Forelimb muscle (tissue), 1 donor: Measurements from ENCODE around the gene RPS17. TPM values are rescaled to one million over a fixed set of nuclear protein-coding genes. Genes with fewer than 3 reads are reported as not detected.
A peak's percentile ranks its signal among the peaks of the same experiment; 100 is the strongest.

Source experiments
- DNase-seq: peaks from one replicate; pipeline ENCODE4 v3.0.0-alpha.2; 2013; ENCODE audit warnings: low read depth
- polyA plus RNA-seq: library from polyadenylated mRNA; unstranded; fragments of 120-200 nt; gene quantifications from one replicate; pipeline ENCODE4 v1.2.1, GENCODE V29; 2013; ENCODE audit not compliant: insufficient read length

The RPS17 gene
- polyA plus RNA-seq: 3,051 TPM

DNA sequence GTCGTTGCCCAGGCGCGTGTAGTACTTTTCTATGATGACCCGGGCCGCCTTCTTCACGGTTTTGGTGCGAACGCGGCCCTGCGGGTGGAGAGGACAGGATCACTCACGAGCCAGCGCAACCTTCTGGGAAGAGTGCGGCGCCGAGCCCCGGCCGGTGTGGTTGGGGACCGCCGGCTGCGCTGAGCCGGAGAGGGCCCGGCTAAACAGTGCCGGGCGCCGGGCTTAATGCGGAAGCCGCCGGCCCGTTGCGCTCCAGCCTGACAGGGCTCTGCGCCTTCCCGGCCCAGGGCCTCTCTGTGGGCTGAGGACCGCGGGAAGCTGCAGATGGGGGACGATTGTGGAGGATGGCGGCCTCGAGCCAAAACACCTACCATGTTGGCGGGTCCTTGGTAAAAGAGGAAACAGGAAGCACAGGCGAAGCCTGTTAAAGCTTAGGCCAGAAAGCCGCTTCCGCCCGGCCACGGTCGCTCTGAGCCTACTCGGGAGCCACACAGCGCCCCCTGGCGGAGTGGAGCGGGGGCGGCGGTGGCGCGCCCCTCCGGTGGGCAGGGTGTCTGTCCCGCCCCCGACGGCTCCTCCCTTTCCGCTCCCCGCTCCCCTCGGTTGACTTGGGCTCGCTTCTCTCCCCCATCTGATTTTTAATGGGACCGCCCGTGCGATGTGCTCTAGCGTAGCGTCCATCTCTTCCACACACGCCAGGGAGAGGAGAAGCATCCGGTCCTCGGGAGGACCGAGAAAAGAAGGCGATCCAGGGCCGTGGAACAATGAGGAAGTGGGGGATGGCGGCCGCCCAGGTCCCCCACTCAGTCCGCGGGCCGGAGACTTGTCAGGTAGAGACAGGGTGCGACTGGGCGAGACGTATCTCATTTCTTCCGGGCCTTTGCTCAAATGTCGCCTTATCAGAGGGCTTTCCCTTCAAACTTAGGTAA lies at the start of gene RPS17:
Gene RPS17 (minus strand): TSS at position 403 of the 929 bp plus-strand sequence. CDS start 29 bp downstream, at position 374.
- DNase-seq: peak; percentile 87

DNA sequence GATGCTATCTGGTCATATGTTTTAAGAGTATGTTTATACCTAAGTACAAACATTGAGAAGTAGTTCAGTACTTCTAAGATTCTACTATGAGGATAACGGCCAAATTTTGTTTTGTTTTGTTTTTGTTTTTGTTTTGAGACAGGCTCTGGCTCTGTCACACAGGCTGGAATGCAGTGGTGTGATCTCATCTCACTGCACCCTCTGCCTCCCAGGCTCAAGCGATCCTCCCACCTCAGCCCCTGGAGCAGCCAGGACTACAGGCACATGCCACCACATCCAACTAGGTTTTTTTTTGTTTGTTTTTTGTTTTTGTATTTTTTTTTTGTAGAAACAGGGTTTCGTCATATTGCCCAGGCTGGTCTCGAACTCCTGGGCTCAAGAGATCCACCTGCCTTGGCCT lies 47.5 kb upstream of the RPS17 start:
- no peak for DNase-seq

DNA sequence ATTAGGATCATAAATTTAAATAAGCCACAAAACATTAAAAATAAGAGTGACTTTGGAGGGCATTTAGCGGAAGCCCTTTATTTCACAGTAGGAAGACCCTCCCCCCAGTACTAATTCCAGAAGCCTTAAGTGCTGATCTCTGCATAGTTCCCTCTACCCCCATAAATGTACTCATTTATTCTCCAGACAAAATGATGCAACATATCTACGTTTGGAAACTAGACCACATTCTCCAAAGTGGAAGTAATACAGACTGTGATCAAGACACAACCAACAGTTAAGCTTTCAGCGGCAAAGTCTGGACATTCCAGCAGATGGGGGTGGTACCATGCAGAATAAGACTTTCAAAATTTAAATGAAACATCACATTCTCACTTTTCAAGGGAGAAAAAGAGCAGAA lies 44.8 kb upstream of the RPS17 start:
- no peak for DNase-seq

DNA sequence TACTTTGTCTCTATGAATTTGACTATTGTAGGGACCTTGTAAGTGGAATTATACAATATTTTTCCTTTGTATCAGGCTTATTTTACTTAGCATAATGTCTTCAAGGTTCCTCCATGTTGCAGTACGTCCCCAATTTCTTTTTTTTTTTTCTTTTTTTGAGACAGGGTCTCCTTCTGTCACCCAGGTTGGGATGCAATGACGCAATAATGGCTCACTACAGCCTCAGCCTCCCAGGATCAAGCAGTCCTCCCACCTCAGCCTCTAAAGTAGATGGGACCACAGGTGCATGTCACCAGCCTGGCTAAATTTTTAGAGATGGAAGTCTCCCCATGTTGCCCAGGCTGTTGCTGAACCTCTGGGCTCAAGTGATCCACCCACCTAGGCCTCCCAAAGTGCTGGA lies 40.5 kb upstream of the RPS17 start:
- no peak for DNase-seq

DNA sequence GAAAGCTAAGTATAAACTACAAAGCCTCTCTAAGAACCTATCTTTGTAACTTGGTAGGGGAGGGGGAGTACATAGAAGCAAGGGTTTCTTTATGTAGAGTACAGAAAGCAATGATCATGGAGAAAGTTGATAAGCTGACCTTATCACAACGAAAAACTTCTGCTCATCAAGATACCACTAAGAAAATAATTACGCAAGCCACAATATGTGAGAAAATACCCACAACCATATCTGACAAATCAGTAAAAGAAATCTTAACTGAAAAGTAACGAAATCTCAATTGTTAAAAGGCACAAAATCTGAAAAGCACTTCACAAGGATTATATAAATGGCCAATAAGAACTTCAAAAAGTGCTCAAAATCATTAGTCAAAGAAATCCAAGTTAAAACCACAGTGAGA lies 35.1 kb upstream of the RPS17 start:
- no peak for DNase-seq

DNA sequence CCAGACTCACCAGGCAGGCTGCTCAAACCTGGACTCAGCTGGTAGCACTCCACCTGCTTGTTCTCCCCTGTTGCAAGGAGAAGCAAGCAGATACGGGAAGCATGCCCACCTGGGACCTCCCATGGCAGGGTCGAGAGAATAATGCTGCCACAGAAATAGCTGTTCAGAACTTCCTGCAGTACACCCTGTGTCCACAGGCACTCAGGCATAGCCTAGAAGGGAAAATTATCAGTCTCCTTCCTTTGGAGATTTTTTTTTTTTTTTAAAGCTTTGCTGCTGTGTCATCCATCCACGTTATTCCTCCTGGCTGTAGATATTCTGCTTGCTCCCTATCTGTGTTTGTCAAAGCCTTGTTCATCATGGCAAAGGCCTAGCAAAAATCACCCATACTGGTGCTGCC lies 32.7 kb upstream of the RPS17 start:
- DNase-seq: no peak

DNA sequence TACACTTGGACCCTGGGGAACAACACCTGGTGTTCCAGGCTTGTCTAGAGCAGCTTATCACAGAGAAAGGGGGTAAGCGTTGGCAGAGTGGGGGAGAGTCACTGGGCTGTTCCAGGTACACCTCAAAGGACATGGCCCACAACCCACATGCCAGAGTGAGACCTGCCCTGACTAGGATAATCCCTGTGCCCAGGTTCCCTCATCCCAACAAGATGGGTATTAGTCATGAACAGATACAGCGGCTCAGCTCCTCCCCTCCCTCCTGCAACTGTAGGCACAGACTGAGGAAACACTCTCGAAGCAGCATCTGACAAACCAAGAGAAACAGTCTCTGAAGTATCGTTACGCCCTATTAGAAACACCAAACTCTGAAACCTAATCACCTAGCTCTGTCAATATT lies 32.1 kb upstream of the RPS17 start:
- DNase-seq: no peak

DNA sequence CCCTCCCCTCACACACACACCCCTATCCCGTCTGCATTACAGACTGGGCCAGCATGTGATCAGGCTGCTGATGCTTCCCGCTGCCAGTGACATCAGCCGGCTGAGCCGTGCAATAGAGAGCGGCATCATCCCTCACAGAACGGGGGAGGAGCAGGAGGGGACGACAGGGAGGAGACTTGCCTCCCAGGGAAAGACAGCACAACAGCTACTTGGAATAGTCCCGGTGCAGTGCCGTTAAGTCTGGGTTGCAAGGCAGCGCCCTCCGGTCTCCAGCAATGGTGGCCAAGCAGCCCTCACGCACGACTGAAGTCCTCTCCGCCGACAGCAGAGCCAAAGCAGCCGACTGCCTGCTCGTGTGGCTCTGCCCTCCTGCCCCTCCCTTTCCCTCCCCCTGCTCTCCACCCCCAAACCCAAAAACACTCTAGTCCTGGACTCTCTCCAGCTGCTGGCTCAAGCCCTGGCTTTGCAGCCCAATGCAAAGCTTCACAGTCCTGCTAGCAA lies 31.5 kb upstream of the RPS17 start:
- DNase-seq: peak; percentile 41

DNA sequence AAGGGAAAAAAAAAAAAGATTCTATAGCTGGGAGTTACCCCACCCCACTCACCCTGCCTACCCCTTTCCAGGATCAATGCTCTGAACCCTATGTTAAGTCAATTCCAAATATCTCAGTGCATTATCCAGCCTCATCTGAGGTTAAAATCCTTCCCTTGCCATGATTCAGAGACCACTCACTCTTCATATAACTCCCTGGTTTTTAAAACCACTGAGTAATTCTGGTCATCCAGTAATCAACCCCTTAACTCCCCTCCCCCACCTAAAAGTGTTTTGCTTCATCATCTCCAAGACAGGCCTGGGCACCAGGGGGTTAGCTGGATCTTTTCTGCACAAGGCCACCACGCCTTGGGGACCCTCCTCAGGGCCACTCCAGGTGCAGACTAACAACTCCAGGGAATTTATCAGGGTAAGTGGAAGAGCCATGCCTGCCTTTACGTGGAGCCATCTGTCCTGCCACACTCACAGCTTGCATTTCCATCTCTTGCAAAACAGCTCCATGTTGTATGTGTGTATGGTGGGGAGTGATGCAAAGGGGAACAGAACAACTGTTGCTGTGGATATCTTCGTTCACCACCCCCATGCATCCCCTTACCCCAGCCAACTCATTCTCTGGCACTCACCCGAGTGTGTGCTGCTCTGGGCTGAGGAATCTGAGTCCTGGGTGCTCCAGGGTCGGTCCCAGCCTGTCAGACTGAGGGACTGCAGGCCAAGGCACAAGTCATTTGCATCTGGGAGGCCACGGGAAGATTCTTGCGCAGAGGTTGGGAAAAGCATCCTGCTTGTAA lies 30.7 kb upstream of the RPS17 start:
- no peak for DNase-seq

DNA sequence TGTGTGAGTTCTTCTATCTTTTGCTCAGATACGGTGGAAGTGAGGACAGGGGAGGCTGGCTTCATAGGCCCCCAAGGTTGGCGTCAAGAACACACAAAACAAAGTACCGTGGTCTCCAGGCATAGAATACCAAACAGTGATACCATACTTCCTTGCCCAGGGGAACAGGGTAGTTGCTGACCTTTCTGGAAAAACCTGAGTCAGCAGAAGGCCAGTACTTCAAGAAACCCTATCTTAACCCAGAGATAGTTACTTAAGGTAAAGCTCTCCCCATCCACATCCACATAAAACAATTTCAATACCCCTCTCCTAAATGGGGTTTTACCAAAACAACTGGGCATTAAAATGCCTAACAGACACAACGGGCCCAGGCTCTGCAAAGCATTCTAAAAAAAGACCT lies 29.6 kb upstream of the RPS17 start:
- DNase-seq: no peak

DNA sequence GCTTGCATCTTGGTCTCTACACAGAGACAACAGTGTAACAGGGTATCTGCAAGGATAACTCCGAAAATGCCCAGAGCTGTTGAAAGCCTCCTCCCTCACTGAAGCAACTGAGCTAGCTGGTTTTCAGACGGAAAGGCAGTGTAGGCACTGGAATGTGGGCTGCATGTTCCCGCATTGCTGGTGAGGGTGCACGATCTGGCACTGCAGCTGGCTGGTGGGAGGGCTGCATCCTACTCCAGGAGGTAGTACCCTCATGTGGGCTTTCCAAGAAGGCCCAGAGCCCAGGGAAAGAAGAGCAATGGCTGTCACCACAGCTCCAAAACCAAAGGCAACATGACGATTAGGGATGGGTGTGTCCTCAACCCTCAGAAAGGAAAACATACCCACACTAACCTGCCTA lies 28.7 kb upstream of the RPS17 start:
- DNase-seq: no peak

DNA sequence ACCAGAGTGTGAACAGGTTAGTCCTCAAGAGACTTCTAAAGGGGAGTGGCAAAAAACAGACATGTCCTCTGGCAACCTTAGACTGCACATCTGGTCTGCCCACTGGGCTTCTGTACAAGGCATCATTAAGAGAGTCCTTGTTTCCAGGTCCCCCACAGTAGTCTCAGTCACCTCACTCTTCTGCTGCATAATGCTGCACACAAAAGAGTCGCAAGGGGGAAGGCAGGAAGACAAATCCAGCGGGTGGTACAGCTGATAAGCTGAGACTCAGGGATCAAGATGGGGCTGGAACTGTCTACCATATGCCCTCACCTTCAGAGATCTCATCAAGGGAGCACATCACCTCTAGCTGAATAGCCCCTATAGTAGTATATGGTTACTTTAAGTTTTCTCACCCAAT lies 27.4 kb upstream of the RPS17 start:
- DNase-seq: no peak

DNA sequence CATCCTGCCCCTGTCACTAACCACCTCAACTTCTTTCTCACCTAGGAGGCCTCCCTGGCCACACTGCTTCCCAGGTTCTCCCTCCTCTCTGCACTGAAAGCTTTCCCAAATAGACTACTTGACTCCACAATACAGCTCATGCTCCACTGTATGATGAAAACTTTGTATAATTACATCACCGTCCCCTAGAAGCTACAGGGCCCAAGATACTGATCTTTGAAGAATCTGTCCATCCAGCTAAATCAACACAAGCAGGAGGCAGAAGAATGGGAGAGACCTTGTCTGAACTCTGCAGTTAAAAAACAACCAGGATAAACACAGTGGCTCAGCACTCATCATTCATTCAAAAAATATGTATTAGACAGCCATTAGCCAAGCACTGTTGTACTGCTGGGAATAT lies 26.4 kb upstream of the RPS17 start:
- no peak for DNase-seq

DNA sequence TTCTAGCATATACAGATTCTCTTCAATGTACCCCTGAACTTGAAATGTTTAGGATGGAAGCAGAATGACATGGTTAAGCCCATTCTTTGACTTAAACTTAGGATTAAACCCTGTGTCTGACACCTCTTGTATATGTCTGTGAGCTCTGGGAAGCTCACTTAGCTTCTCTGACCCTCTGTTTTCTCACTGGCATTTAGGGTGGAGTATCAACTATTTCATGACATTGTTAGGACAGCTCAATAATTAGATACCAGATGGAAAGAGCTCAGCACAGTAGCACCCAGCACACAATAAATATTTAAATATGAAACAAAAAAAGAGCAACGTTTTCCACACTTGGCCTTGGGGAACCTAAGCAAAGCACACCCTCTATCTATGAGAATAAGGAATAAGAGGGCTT lies 18.2 kb upstream of the RPS17 start:
- DNase-seq: no peak

DNA sequence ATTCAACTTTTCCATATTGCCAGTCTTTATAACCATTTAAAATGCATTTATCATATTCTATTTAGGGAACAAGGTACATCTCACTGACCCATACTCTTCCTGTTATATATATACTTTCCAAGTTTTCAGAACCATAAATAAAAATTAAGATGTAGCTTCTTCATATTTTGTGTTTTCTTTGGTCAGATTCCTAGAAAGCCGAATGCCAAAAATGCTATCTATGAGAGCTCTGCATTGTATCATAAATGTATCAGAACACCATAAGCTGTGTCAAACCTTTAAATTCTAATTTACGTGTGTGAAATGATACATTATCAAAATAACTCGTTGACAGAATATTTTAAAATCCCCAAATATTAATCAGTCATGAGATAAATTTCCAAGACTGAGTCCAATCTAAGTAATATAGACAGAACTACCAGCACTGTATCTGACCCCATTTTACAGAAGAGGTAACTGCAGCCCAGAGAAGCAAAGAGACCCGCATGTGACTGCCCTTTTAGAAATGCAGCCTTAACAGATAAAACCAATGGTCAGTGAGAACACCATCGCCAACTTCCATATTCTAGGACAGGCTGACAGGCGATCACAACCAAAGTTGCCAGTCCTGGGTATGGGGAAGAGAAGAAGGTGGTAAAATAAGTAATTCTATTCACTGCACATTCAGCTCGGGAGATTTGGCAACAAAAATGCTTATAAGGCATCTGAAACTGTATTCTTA lies 16.2 kb upstream of the RPS17 start:
- DNase-seq: no peak

DNA sequence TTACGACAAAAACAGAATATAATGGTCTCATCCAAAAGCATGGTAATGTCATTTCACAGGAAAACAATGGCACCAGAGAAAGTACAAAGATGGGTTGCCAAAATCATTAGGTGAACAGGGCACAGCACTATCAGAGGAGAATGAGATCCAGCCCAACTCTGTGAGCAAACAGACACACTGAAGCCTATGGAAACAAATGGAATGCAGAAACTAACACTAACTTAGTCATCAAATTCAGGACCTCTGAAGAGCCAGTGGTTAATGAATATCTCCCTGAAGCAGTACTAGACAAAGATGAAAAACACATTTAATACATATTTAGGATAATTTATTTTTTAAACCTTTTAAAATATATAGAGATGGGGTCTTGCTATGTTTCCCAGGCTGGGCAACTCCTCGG lies 14.6 kb upstream of the RPS17 start:
- no peak for DNase-seq

DNA sequence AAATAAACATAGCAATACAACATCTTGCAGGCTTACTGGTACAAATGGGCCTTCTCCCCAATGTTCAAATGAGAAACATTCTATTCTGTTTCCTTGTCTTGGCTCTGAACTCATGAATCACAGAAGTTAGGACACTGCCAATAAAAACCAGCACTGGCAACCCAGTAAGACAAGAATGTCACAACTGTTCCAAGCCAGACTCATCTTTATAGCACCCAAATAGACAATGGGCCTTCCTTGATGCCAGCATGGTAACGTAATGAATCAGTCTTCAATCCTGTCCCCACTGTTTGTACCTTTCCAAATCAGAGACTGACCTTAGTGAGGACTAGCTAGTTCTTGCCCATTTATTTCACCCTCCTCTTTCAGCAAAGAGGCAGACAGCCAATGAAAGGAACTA lies 14.1 kb upstream of the RPS17 start:
- DNase-seq: no peak

DNA sequence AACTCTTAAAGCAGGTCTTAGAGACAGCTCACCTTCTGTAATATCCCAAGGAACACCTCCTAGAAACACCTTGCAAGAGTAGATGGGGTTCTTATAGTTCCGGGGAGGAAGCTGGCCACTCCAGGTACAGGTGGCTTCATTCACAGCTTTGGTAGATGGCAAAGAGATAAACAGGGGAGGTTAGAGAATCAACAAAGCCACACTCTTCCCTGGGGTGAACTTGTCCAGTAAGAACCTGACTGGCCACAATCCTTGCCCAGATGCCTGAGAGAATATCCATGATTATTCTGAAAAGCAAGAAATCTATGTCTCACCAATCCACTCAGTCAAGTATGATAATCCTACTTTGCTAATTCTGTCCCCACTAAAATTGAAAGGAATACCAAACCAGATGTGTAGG lies 13.6 kb upstream of the RPS17 start:
- DNase-seq: no peak

DNA sequence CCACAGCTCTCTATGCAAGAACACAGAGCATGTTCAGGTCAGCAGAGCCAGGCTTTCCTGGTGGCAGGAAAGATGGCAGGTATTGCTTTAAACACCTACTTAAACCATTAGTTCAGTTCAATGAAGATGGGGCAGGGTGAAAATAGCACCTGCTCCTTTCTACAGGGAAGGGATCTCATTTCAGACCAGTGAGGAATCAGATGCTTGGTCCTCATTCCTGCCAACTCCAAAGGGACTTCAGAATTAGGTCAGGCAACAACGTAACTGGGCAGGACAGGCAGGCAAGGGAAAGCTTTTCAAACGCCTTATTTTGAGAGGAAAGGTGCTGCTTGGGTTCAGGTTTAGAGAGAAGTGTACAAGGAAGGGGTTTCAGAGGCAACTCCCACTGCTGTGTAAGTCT lies 12.6 kb upstream of the RPS17 start:
- no peak for DNase-seq

DNA sequence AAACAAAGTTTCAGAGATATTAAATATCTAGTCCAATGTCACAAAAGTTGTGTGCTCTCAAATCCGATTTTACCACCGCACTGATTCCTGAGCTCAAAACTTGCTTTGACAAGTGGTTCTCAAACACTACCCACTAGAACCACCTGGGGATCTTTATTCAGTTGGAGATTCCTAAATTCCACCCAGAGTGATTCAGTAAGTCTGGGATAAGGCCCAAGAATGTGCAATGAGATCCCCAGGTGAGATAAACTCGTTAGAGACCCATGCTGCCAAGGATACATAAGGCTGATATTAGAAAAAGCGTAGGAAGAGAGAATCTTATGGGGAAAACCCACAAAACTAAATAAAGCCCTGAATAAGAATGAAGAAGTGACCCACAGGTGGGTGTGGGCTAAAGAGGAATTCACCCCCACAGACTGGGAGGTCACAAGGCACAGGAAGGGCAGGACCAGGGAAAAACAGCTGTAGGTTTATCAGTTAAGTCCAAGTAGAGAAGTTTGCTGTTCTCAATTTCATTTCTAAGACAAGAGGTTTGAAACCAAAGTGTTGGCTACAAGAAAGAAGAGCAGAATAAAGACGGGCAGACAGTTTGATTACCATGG lies 11.5 kb upstream of the RPS17 start:
- no peak for DNase-seq

DNA sequence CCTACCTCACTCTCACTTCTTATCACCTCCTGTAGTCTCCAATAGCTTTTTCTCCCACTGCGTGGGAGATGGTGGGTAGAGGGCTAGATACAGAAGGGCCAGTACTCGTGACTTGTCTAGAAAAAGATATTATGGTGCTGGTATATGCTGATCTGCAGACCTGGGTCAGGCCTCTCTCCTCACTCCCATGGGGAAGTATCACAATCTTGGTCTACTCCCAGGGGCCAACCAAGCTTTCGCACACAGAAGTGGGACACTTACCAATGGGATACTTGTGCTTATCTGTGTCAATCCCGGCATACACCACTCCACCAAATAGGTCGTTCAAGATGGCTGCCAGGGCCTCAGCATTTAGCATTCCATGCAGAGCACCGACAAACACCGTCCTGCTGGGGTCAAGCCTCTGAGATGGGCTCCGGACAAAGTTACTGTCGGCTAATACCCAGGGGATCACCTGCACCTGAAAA lies 9.0 kb upstream of the RPS17 start:
- no peak for DNase-seq

DNA sequence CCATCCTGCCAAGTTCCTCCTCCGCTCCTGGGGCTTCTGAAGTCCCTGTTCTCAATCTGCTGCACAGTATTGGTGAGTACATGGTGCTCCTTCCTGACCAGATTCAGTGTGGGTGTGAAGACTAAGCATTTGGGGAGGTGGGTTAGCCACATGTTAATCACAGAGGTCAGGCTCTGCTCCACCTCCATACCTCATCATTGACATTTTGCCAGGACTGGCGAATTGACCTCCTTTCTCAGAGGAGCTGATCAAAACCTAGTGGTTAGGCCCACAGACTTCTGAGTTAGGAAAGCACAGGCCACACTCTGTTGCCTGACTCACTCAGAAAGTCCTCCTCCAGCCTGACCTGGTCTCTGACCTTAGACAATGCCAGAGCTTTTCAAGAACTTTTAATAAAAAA lies 8.4 kb upstream of the RPS17 start:
- DNase-seq: no peak
